Measurements from ENCODE around the gene TNFAIP1.

DNA sequence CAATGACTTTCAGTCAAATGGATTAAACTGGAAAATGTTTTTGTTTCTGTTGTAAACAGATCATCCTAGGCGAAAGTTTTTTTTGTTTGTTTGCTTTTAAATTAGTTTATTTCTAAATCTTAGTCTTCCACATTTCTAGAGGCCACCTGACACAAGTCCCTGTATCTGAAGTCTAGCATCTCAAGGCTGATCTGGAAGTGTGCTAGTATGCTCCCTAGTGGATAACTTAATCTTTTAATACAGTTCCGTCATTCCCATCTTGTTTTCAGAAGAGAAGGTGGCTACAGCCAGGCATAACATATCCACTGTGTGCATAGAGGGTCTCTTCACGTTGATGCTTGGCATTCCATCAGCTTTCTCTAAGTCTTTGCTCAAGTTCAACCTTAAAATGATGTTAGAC lies 7.9 kb upstream of the TNFAIP1 start:
- TF ChIP-seq, protein P1, sequence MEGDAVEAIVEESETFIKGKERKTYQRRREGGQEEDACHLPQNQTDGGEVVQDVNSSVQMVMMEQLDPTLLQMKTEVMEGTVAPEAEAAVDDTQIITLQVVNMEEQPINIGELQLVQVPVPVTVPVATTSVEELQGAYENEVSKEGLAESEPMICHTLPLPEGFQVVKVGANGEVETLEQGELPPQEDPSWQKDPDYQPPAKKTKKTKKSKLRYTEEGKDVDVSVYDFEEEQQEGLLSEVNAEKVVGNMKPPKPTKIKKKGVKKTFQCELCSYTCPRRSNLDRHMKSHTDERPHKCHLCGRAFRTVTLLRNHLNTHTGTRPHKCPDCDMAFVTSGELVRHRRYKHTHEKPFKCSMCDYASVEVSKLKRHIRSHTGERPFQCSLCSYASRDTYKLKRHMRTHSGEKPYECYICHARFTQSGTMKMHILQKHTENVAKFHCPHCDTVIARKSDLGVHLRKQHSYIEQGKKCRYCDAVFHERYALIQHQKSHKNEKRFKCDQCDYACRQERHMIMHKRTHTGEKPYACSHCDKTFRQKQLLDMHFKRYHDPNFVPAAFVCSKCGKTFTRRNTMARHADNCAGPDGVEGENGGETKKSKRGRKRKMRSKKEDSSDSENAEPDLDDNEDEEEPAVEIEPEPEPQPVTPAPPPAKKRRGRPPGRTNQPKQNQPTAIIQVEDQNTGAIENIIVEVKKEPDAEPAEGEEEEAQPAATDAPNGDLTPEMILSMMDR (IDR thresholded peaks at IDR 0.05): no peak
- no peak for TF ChIP-seq POLR2A (IDR thresholded peaks at IDR 0.05)
